Gastroesophageal sphincter (tissue), 4 donors: Measurements from ENCODE around the gene PNP. TPM values are rescaled to one million over a fixed set of nuclear protein-coding genes. Genes with fewer than 3 reads are reported as not detected.
A peak's percentile ranks its signal among the peaks of the same experiment; 100 is the strongest.

Source experiments
- ATAC-seq: fragments of 150-250 bp; one replicate; pipeline ENCODE4 v1.9.1; 2016; ENCODE audit warnings: mild to moderate bottlenecking, moderate library complexity
- H3K27ac ChIP-seq, 4 donors: fragments of 200-600 bp; sonication (generic) in 3 of 4; 1 replicate in 3 of 4; 2 replicates in 1 of 4; pipeline ENCODE4 v1.5.1; 2016 to 2019
- H3K27me3 ChIP-seq: fragments of 200-600 bp; sonication (generic); one replicate; pipeline ENCODE4 v1.5.1; 2019
- H3K36me3 ChIP-seq, 2 donors: fragments of 200-600 bp; sonication (generic); one replicate each; pipeline ENCODE4 v1.5.1; 2019; ENCODE audit warnings: control low read depth in 1 of 2
- H3K4me1 ChIP-seq, 3 donors: fragments of 200-600 bp; sonication (generic); 1 replicate in 2 of 3; 2 replicates in 1 of 3; pipeline ENCODE4 v1.5.1; 2016 to 2019; ENCODE audit warnings: control low read depth in 2 of 3
- H3K4me3 ChIP-seq, 2 donors: fragments of 200-600 bp; sonication (generic); one replicate each; pipeline ENCODE4 v1.5.1; 2019; ENCODE audit warnings: mild to moderate bottlenecking in 1 of 2, moderate library complexity in 1 of 2
- H3K9me3 ChIP-seq, 3 donors: fragments of 200-600 bp; sonication (generic); one replicate each; pipeline ENCODE4 v1.5.1; 2017 to 2019; ENCODE audit warnings: control low read depth in 2 of 3
- EP300 ChIP-seq: sonication (generic); formaldehyde crosslinking; IDR thresholded peaks from one replicate; pipeline ENCODE4 v1.6.1; 2017; ENCODE audit warnings: antibody characterized with exemption, mild to moderate bottlenecking
- POLR2A ChIP-seq, 2 donors: fragments of 450-650 bp; IDR thresholded peaks; one replicate each; pipeline ENCODE4 v1.6.1; 2017; ENCODE audit warnings: antibody characterized with exemption in 2 of 2, mild to moderate bottlenecking in 2 of 2, moderate library complexity in 1 of 2
- POLR2AphosphoS5 ChIP-seq: sonication (generic); formaldehyde crosslinking; IDR thresholded peaks from one replicate; pipeline ENCODE4 v1.6.1; 2017; ENCODE audit warnings: antibody characterized with exemption
- WGBS, 2 donors: methylation state at CpG; one replicate each; pipeline ENCODE4 v1.1.5; 2018; ENCODE audit warnings: low coverage in 1 of 2; 5-methylcytosine and 5-hydroxymethylcytosine counted together
- total RNA-seq, 4 donors: library from RNA; depleted of rRNA; stranded (reverse); fragments of >200 nt; gene quantifications; one replicate each; pipeline ENCODE4 v1.1.0, GENCODE V29; 2016
- TF ChIP-seq, protein P1 (sequence below), 4 experiments: fragments of 200-600 bp in 2 of 4; fragments of 450-650 bp in 2 of 4; sonication (generic) in 1 of 4; IDR thresholded peaks; one replicate each; pipeline ENCODE4 v1.5.1; 2017 to 2019; ENCODE audit warnings: antibody characterized with exemption in 4 of 4, mild to moderate bottlenecking in 2 of 4, moderate library complexity in 2 of 4

PNP gene
- total RNA-seq, 4 donors from 2014 or later: 3.0 to 71.2 (median 19.9) TPM

- TF ChIP-seq EP300 (no peak), POLR2AphosphoS5 (peak; percentile 59)
- H3K4me1 ChIP-seq: peaks cover 0 to 29% (median 5%) of the 10 kb centered on the region in 3 donors
- peak overlapping the region; percentile 7 to 49 for H3K4me3 ChIP-seq
- H3K9me3 ChIP-seq: no peaks in the 10 kb centered on the region
- H3K27me3 ChIP-seq: peaks cover 19% of the 10 kb centered on the region
- H3K36me3 ChIP-seq: no peaks in the 10 kb centered on the region
- H3K27ac ChIP-seq: peak overlapping the region in 3 of 4 donors; percentile 66 to 80 (median 78)
- WGBS, 2 donors: 26 to 37% methylated on average over 15 to 17 of the region's 44 CpGs
- peak; percentile 73 for ATAC-seq
Measured at GRCh38 chr14:20434701-20435581, 34.3 kb upstream of the PNP start.

DNA sequence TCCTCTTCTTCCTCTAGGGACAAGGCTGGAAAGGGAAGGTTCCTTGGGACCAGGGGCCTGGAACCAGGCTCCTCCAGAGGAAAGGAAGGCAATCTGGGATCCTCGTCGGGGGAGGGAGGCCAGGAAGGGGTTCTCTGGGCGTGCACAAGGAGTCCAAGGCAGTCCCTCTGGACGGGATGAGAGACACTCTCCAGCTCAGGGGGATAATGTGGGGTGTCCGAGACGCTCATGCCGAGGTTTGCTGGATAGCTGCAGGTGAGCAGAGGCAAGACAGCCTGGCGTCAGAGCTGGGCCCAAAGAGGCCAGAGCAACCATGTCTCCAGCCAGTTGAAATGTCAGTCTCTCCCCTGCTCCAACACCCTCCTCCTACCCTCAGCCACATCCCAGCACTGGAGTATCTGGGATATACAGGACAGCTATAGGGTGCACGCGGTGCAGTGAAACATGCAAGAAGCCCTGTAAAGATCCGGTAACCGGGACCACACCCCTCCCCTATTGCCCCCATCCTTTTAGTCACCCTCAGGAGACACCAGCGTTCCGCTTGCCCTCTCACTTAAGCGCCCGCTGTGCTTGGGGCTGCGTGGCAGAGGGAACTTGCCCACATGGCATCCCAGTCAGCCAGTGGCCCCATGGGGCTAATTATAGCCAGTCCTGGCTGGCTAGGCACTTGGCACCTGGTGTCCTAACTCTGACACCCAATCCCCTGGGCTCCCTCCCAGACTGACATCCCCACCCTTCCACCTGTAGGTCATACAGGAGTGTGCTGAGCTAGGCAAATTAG is 33.4 kb upstream of the PNP start, which contains the start of gene KLHL33:
KLHL33 (minus strand) TSS at position 585 of the 781 bp plus-strand sequence; CDS start at position 230, 355 bp downstream.
- Histone ChIP-seq H3K9me3 (no peaks in the 10 kb centered on the region), H3K4me3 (peak within 1 kb of the TSS; percentile 7 to 49), H3K27me3 (peaks cover 19% of the 10 kb centered on the region), H3K4me1 (peaks cover 0 to 22% (median 5%) of the 10 kb centered on the region in 3 donors), H3K27ac (peak within 1 kb of the TSS in 3 of 4 donors; percentile 66 to 80 (median 78)), H3K36me3 (no peaks in the 10 kb centered on the region)
- 40 to 70% methylated on average over 1 to 6 of the region's 17 CpGs for WGBS, 2 donors
- peak; percentile 25 for ATAC-seq
- TF ChIP-seq POLR2A (IDR thresholded peaks at IDR 0.05): no peak
- no peak for TF ChIP-seq EP300
- TF ChIP-seq POLR2AphosphoS5: no peak
- TF ChIP-seq, protein P1, sequence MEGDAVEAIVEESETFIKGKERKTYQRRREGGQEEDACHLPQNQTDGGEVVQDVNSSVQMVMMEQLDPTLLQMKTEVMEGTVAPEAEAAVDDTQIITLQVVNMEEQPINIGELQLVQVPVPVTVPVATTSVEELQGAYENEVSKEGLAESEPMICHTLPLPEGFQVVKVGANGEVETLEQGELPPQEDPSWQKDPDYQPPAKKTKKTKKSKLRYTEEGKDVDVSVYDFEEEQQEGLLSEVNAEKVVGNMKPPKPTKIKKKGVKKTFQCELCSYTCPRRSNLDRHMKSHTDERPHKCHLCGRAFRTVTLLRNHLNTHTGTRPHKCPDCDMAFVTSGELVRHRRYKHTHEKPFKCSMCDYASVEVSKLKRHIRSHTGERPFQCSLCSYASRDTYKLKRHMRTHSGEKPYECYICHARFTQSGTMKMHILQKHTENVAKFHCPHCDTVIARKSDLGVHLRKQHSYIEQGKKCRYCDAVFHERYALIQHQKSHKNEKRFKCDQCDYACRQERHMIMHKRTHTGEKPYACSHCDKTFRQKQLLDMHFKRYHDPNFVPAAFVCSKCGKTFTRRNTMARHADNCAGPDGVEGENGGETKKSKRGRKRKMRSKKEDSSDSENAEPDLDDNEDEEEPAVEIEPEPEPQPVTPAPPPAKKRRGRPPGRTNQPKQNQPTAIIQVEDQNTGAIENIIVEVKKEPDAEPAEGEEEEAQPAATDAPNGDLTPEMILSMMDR (IDR thresholded peaks at IDR 0.05): no peak

DNA sequence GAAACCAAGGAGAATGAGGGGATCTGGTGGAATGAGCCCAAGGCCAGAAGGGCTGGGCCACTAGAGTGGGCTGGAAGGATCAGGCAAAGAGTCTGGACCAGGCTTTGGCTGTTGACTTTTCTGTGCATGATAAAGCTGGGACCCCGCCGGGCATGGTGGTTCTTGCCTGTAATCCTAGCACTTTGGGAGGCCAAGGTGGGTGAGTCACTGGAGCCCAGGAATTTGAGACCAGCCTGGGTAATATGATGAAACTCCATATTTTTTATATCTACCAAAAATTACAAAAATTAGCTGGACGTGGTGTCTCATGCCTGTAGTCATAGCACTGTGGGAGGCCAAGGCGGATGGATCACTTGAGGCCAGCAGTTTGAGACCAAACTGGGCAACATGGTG is 32.8 kb upstream of the PNP start:
- Histone ChIP-seq H3K27me3 (peaks cover 19% of the 10 kb centered on the region), H3K4me1 (peaks cover 0 to 22% (median 5%) of the 10 kb centered on the region in 3 donors), H3K4me3 (no peak overlapping the region), H3K9me3 (no peaks in the 10 kb centered on the region), H3K27ac (peak overlapping the region in 1 of 4 donors; percentile 80), H3K36me3 (no peaks in the 10 kb centered on the region)
- WGBS, 2 donors: 84% methylated on average over 2 of the region's 4 CpGs; no CpG with 5 or more reads in 1 of the 2 donors
- TF ChIP-seq, protein P1 (IDR thresholded peaks at IDR 0.05): no peak
- TF ChIP-seq POLR2AphosphoS5: no peak
- TF ChIP-seq EP300: no peak
- TF ChIP-seq POLR2A (IDR thresholded peaks at IDR 0.05): no peak
- ATAC-seq: no peak

DNA sequence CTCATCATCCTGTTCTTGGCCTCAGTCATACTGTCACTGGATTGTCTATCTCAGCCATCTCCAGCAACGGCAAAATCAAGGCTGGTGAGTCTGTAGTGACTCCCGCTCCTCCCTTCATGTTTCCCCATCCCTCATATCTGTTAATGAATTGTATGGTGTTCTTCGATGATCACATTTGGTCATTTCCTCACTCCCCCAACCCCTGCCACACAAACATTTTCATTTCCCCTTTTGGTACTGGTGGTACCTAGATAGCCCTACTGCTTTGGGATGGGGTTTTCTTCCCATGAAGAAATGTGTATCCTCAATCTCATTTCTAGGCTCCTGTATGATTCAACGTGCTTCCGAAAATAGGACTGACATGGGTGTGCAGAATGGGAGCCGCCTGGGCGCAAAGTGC is 30.5 kb upstream of the PNP start:
- TF ChIP-seq, protein P1 (IDR thresholded peaks at IDR 0.05): no peak
- TF ChIP-seq POLR2A (IDR thresholded peaks at IDR 0.05): no peak
- no peak for TF ChIP-seq POLR2AphosphoS5
- no peak for TF ChIP-seq EP300
- WGBS, 2 donors: 89% methylated on average over 3 of the region's 7 CpGs; no CpG with 5 or more reads in 1 of the 2 donors
- peaks cover 19% of the 10 kb centered on the region for H3K27me3 ChIP-seq
- no peaks in the 10 kb centered on the region for H3K36me3 ChIP-seq
- no peak overlapping the region for H3K27ac ChIP-seq
- H3K9me3 ChIP-seq: no peaks in the 10 kb centered on the region
- no peak overlapping the region for H3K4me3 ChIP-seq
- ATAC-seq: no peak
- H3K4me1 ChIP-seq: peaks cover 0 to 22% (median 5%) of the 10 kb centered on the region in 3 donors

DNA sequence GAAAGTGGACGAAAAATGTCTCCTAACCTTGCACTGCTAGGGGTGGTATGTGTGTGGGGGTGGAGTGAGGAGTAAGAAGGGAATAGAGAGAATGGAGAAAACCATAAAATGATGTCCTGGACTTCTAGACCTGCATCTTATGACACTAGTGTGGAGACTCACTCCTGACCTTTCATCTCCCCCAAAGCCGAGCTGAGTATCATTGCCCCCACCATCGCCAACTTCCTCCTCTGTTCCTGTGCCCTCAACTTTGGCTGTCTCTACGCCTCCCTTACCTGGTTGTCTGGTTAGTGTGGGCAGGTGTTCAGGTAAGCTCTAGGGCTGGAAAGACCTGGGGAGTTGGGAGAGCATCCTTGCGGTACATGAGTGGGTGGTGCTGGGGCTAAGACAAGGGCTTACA is 28.7 kb upstream of the PNP start:
- no peaks in the 10 kb centered on the region for H3K9me3 ChIP-seq
- no peak overlapping the region for H3K4me3 ChIP-seq
- 89 to 100% methylated on average over 1 to 3 of the region's 5 CpGs for WGBS, 2 donors
- no peak for ATAC-seq
- peaks cover 0 to 7% (median 0%) of the 10 kb centered on the region in 3 donors for H3K4me1 ChIP-seq
- H3K27me3 ChIP-seq: peaks cover 14% of the 10 kb centered on the region
- H3K36me3 ChIP-seq: peaks cover 0 to 4% of the 10 kb centered on the region in 2 donors
- TF ChIP-seq EP300 (no peak), POLR2A (IDR thresholded peaks at IDR 0.05) (no peak), POLR2AphosphoS5 (no peak)
- TF ChIP-seq, protein P1 (IDR thresholded peaks at IDR 0.05): no peak
- no peak overlapping the region for H3K27ac ChIP-seq
